D721Med (cell line): ENCODE results near the gene ANKHD1.
A peak's percentile ranks its signal among the peaks of the same experiment; 100 is the strongest.

Source experiments
- DNase-seq: peaks from one replicate; pipeline ENCODE4 v3.0.0; 2011; ENCODE audit warnings: low spot score; ENCODE audit not compliant: insufficient read length
- FAIRE-seq: peaks from 2 replicates; lab custom pipeline; 2011; peaks lifted over from hg19 to GRCh38; lab: Jason Lieb, UNC
- CTCF ChIP-seq: IDR thresholded peaks from 2 replicates; pipeline ENCODE4 v1.5.1; 2012; ENCODE audit warnings: mild to moderate bottlenecking, control low read depth; ENCODE audit not compliant: insufficient read depth; ENCODE audit errors: missing control alignments

ANKHD1 gene

GRCh38 chr5:140364472-140364765 is 37.2 kb upstream of the ANKHD1 start:
- TF ChIP-seq CTCF = no peak
- DNase-seq (no peak), FAIRE-seq (no peak)

- FAIRE-seq (no peak), DNase-seq (no peak)
- no peak for TF ChIP-seq CTCF
These were observed 36.4 kb upstream of the ANKHD1 start for GRCh38 chr5:140365282-140365681.

- no peak for DNase-seq
These were observed 35.7 kb upstream of the ANKHD1 start for GRCh38 chr5:140365941-140366340.

GRCh38 chr5:140366589-140367255 is 34.9 kb upstream of the ANKHD1 start:
- FAIRE-seq (no peak), DNase-seq (no peak)
- no peak for TF ChIP-seq CTCF

More at GRCh38 chr5:140365941-140366340, 35.7 kb upstream of the ANKHD1 start:
- no peak for FAIRE-seq
- TF ChIP-seq CTCF = no peak

- no peak for TF ChIP-seq CTCF
- DNase-seq = no peak
- FAIRE-seq = no peak
These were observed 34.2 kb upstream of the ANKHD1 start for GRCh38 chr5:140367256-140368013.

- no peak for DNase-seq
- FAIRE-seq = no peak
- no peak for TF ChIP-seq CTCF
These were observed 30.1 kb upstream of the ANKHD1 start for GRCh38 chr5:140371356-140372151.

- DNase-seq (no peak), FAIRE-seq (no peak)
- peak; percentile 89 for TF ChIP-seq CTCF
These were observed 28.6 kb upstream of the ANKHD1 start for GRCh38 chr5:140372971-140373487.
